ENCODE results near the gene PNP.

DNA sequence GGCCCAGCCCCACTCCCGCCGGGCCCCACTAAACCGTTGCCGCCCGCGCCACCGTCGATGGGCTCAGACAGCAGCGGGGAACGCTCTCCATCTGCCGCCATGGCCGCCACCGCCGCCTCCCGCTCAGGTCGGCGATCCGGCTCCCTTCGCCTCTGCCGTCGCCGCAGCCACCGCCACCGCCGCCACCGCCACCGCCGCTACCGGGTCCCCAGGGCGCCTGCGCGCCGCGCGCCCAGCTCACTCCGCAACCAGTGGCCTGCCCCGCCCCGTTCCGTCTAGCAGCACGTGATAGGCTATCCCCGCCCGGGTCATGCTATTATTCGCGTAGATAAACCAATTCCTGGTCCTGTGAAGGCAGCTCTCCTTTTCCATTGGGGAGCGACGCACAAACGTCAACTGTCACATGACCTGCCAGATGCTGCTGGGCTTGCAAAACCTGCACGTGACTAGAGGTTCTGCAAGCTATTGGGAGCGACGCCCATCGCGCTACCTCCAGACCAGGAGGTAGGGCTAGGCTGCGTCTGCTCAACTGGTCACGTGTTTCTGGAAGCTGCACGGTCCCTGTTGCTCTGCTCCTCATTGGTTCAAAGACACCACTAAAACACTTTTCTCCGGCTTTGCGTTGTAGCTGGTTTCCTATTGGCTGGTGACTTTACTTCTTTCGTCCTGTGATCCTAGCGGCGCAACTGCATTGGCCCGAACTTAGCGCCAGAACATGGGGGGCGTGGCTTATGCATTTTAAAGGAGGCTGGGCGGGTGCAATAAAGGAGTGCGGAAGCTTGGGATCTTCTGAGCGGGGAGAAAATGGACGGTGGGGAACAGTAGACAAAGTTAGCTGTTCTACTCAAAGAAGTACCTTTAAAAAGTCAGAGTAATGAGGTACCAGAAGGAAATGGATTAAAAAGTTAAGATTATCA is 7.7 kb upstream of the PNP start, which contains the start of gene PIP4P1:
- TF ChIP-seq CTCF (IDR thresholded peaks at IDR 0.05; ENCODE audit: poor library complexity) (no peak), EZH2phosphoT487 (IDR thresholded peaks at IDR 0.05; ENCODE audit: low read depth, severe bottlenecking, unreplicated experiment) (no peak), EZH2 (IDR thresholded peaks at IDR 0.05; ENCODE audit: borderline replicate concordance) (no peak)
